ENCODE data around the gene GRIP2. TPM values are rescaled to one million over a fixed set of nuclear protein-coding genes. Genes with fewer than 3 reads are reported as not detected.
A peak's percentile ranks its signal among the peaks of the same experiment; 100 is the strongest.

GRIP2 gene
- total and polyA plus RNA-seq, 9 donors: 1.1 to 19.4 (median 5.4) TPM

DNA sequence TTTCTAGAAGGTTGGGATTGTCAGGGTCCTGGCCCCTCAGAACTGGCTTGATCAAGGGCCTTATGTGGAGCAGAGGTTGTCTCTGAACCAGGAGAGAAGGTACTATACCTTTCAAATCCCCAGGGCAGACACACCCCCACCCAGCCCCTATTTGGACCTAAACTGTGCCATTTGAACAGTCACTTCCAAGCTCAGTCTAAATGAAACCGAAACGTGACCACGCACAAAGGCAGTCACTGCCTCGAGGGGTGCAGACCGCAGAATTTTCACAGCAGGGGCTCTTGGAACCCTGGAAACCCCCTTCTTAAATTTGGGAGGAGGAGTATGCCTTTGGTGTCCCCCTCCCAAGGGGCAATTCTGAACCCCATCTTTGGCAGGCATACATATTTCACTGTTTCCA, 53.7 kb downstream of the GRIP2 start:
- WGBS, 3 donors: 88 to 95% (median 90%) methylated on average over 5 of the region's 5 CpGs
- Histone ChIP-seq H3K9me3 (no peaks in the 10 kb centered on the region), H3K27me3 (no peaks in the 10 kb centered on the region), H3K4me1 (ENCODE audit: insufficient read depth) (peaks cover 29% of the 10 kb centered on the region), H3K4me3 (no peak overlapping the region), H3K36me3 (no peaks in the 10 kb centered on the region), H3K27ac (peak overlapping the region in 1 of 2 donors; percentile 56)
- TF ChIP-seq, protein P1, sequence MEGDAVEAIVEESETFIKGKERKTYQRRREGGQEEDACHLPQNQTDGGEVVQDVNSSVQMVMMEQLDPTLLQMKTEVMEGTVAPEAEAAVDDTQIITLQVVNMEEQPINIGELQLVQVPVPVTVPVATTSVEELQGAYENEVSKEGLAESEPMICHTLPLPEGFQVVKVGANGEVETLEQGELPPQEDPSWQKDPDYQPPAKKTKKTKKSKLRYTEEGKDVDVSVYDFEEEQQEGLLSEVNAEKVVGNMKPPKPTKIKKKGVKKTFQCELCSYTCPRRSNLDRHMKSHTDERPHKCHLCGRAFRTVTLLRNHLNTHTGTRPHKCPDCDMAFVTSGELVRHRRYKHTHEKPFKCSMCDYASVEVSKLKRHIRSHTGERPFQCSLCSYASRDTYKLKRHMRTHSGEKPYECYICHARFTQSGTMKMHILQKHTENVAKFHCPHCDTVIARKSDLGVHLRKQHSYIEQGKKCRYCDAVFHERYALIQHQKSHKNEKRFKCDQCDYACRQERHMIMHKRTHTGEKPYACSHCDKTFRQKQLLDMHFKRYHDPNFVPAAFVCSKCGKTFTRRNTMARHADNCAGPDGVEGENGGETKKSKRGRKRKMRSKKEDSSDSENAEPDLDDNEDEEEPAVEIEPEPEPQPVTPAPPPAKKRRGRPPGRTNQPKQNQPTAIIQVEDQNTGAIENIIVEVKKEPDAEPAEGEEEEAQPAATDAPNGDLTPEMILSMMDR (IDR thresholded peaks at IDR 0.05): no peak
- TF ChIP-seq POLR2A (IDR thresholded peaks at IDR 0.05) (no peak), EP300 (IDR thresholded peaks at IDR 0.05) (no peak)
- intact Hi-C loops (cut with DNase I): no loop called here
- DNase-seq: peak in 2 of 5 donors; percentile 7 to 14

- intact Hi-C loops (cut with DNase I): no loop called here
- H3K27ac ChIP-seq: peak overlapping the region in 1 of 2 donors; percentile 56
- H3K36me3 ChIP-seq: no peaks in the 10 kb centered on the region
These were observed 54.2 kb downstream of the GRIP2 start for GRCh38 chr3:14485981-14486380.

DNA sequence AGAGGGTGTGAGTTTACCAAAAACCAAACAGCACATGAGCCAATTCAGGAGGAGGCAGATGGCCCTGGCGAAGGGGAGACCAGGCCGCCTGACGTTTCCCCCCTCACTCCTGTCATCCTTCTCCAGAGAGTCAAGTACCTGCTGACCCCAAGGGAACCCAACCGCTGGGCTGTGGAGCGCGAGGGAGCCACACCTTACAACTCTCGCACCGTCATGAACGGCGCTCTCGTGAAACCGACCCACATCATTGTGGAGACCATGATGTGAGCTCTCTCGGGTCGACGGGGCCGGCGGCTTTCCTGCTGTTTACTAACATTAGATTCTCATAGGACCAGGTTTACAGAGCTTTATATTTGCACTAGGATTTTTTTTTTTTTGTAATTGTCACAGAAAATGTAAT, 55.4 kb downstream of the GRIP2 start:
- peak in 2 of 5 donors; percentile 32 to 35 for DNase-seq
- H3K4me3 ChIP-seq: no peak overlapping the region
- 85 to 93% (median 91%) methylated on average over 17 of the region's 17 CpGs for WGBS, 3 donors
- H3K36me3 ChIP-seq: no peaks in the 10 kb centered on the region
- TF ChIP-seq EP300 (IDR thresholded peaks at IDR 0.05) (no peak), POLR2A (IDR thresholded peaks at IDR 0.05) (no peak)
- TF ChIP-seq, protein P1 (IDR thresholded peaks at IDR 0.05): no peak
- intact Hi-C loops (cut with DNase I): no loop called here
- peaks cover 41% of the 10 kb centered on the region for H3K4me1 ChIP-seq (ENCODE audit: insufficient read depth)
- H3K27ac ChIP-seq: no peak overlapping the region
- H3K27me3 ChIP-seq: no peaks in the 10 kb centered on the region
- no peaks in the 10 kb centered on the region for H3K9me3 ChIP-seq

More at GRCh38 chr3:14485981-14486380, 54.2 kb downstream of the GRIP2 start:
- Histone ChIP-seq H3K4me3 (no peak overlapping the region), H3K27me3 (no peaks in the 10 kb centered on the region), H3K4me1 (ENCODE audit: insufficient read depth) (peaks cover 33% of the 10 kb centered on the region), H3K9me3 (no peaks in the 10 kb centered on the region)
- WGBS, 3 donors: 83 to 98% (median 93%) methylated on average over 3 of the region's 3 CpGs
- TF ChIP-seq, protein P1 (IDR thresholded peaks at IDR 0.05): no peak
- TF ChIP-seq EP300 (IDR thresholded peaks at IDR 0.05) (no peak), POLR2A (IDR thresholded peaks at IDR 0.05) (no peak)
- DNase-seq: peak in 2 of 5 donors; percentile 16 to 29

DNA sequence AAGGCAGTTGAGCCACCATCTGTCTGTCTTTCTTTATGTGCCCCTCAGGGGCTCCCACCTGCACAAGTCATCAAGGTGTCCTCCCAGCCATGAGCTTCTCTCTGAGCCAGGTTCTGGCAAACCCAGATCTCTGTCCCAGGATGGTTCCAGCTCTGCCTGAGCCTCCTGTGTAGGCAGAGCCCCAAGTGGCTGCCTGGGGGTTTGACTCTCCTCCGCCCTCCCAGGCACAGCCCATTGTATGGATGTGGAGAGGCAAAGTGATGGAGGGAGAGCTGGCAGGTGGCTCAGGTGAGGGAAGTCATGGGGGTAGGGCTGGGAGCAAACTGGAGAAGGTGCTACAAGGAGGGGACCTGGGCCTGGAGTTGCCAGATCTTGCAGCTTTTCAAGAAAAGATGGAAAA, 56.9 kb downstream of the GRIP2 start:
- TF ChIP-seq EP300 (IDR thresholded peaks at IDR 0.05) (no peak), POLR2A (IDR thresholded peaks at IDR 0.05) (no peak)
- TF ChIP-seq, protein P1 (IDR thresholded peaks at IDR 0.05): no peak
- H3K36me3 ChIP-seq: no peaks in the 10 kb centered on the region
- DNase-seq: peak in 2 of 5 donors; percentile 22 to 27
- intact Hi-C loops (cut with DNase I): no loop called here
- H3K4me1 ChIP-seq (ENCODE audit: insufficient read depth): peaks cover 42% of the 10 kb centered on the region
- H3K9me3 ChIP-seq: no peaks in the 10 kb centered on the region
- no peak overlapping the region for H3K4me3 ChIP-seq
- H3K27me3 ChIP-seq: no peaks in the 10 kb centered on the region
- WGBS, 3 donors: 100% methylated on average over 1 of the region's 1 CpG
- peak overlapping the region in 1 of 2 donors; percentile 85 for H3K27ac ChIP-seq

Measured in ovary (tissue), 9 donors.